Measurements from ENCODE around the gene SLC13A2. TPM values are rescaled to one million over a fixed set of nuclear protein-coding genes. Genes with fewer than 3 reads are reported as not detected.

The SLC13A2 gene
- polyA plus RNA-seq, 3 donors: 12.2 to 16.7 (median 13.3) TPM

- DNase-seq (ENCODE audit: extremely low read depth in 1 of 11, low read depth in 9 of 11, low spot score in 4 of 11): no peak
Measured at GRCh38 chr17:28485049-28485448, 11.6 kb downstream of the SLC13A2 start.

GRCh38 chr17:28487881-28488532 is 14.6 kb downstream of the SLC13A2 start:
- peak in 1 of 11 donors; percentile 52 for DNase-seq (ENCODE audit: extremely low read depth in 1 of 11, low read depth in 9 of 11, low spot score in 4 of 11)

GRCh38 chr17:28488533-28489276 is 15.3 kb downstream of the SLC13A2 start:
- no peak for DNase-seq (ENCODE audit: extremely low read depth in 1 of 11, low read depth in 9 of 11, low spot score in 4 of 11)

- DNase-seq (ENCODE audit: extremely low read depth in 1 of 11, low read depth in 9 of 11, low spot score in 4 of 11): no peak
Measured at GRCh38 chr17:28491286-28491685, 17.8 kb downstream of the SLC13A2 start.

GRCh38 chr17:28491860-28492259 is 18.4 kb downstream of the SLC13A2 start:
- no peak for DNase-seq (ENCODE audit: extremely low read depth in 1 of 11, low read depth in 9 of 11, low spot score in 4 of 11)

GRCh38 chr17:28492352-28493310 is 19.2 kb downstream of the SLC13A2 start:
- no peak for DNase-seq (ENCODE audit: extremely low read depth in 1 of 11, low read depth in 9 of 11, low spot score in 4 of 11)

- DNase-seq (ENCODE audit: extremely low read depth in 1 of 11, low read depth in 9 of 11, low spot score in 4 of 11): no peak
Measured at GRCh38 chr17:28493460-28493859, 20.0 kb downstream of the SLC13A2 start.

- peak in 9 of 11 donors; percentile 35 to 69 (median 52) for DNase-seq (ENCODE audit: extremely low read depth in 1 of 11, low read depth in 9 of 11, low spot score in 4 of 11)
Measured at GRCh38 chr17:28494445-28495188, 21.2 kb downstream of the SLC13A2 start.

GRCh38 chr17:28495635-28496034 is 22.2 kb downstream of the SLC13A2 start:
- DNase-seq (ENCODE audit: extremely low read depth in 1 of 11, low read depth in 9 of 11, low spot score in 4 of 11): no peak

- no peak for DNase-seq (ENCODE audit: extremely low read depth in 1 of 11, low read depth in 9 of 11, low spot score in 4 of 11)
Measured at GRCh38 chr17:28497931-28498330, 24.5 kb downstream of the SLC13A2 start.

GRCh38 chr17:28498652-28499363 is 25.4 kb downstream of the SLC13A2 start:
- DNase-seq (ENCODE audit: extremely low read depth in 1 of 11, low read depth in 9 of 11, low spot score in 4 of 11): no peak

- no peak for DNase-seq (ENCODE audit: extremely low read depth in 1 of 11, low read depth in 9 of 11, low spot score in 4 of 11)
Measured at GRCh38 chr17:28499364-28499664, 25.9 kb downstream of the SLC13A2 start.

- no peak for DNase-seq (ENCODE audit: extremely low read depth in 1 of 11, low read depth in 9 of 11, low spot score in 4 of 11)
Measured at GRCh38 chr17:28499684-28500357, 26.4 kb downstream of the SLC13A2 start.

GRCh38 chr17:28500712-28501379 is 27.4 kb downstream of the SLC13A2 start:
- DNase-seq (ENCODE audit: extremely low read depth in 1 of 11, low read depth in 9 of 11, low spot score in 4 of 11): no peak

GRCh38 chr17:28501421-28502284 is 28.2 kb downstream of the SLC13A2 start:
- DNase-seq (ENCODE audit: extremely low read depth in 1 of 11, low read depth in 9 of 11, low spot score in 4 of 11): no peak

- no peak for DNase-seq (ENCODE audit: extremely low read depth in 1 of 11, low read depth in 9 of 11, low spot score in 4 of 11)
Measured at GRCh38 chr17:28503420-28503819, 30.0 kb downstream of the SLC13A2 start.

Measured in renal cortex interstitium (tissue), 11 donors.